K562 (cell line): Measurements from ENCODE around the gene MLH1. TPM values are rescaled to one million over a fixed set of nuclear protein-coding genes. Genes with fewer than 3 reads are reported as not detected.

Source experiments
- CAMTA2 ChIP-seq: fragments of 250-450 bp; sonication (Bioruptor Pico); conservative IDR thresholded peaks from 2 replicates; pipeline ENCODE4 v1.5.1; 2022
- CBFA2T3 ChIP-seq: fragments of 450-650 bp; IDR thresholded peaks from 2 replicates; pipeline ENCODE4 v1.6.1; 2017
- CCAR2 ChIP-seq: fragments of 200-400 bp; formaldehyde crosslinking; IDR thresholded peaks from 2 replicates; pipeline ENCODE4 v1.6.1; 2017; ENCODE audit warnings: mild to moderate bottlenecking, low read depth, low read length
- DPF2 ChIP-seq: fragments of 450-650 bp; IDR thresholded peaks from 2 replicates; pipeline ENCODE4 v1.6.1; 2016
- FOXP1 ChIP-seq: sonication (generic); formaldehyde crosslinking; IDR thresholded peaks from 2 replicates; pipeline ENCODE4 v1.8.0; 2022; ENCODE audit warnings: mild to moderate bottlenecking, missing genetic modification reagents
- KLF13 ChIP-seq: fragments of 450-650 bp; IDR thresholded peaks from 2 replicates; pipeline ENCODE4 v1.6.1; 2016; ENCODE audit warnings: missing genetic modification characterization, low read depth, mild to moderate bottlenecking, missing compliant biosample characterization, moderate library complexity, borderline replicate concordance
- L3MBTL2 ChIP-seq: fragments of 450-650 bp; IDR thresholded peaks from 2 replicates; pipeline ENCODE4 v1.6.1; 2016; ENCODE audit warnings: mild to moderate bottlenecking, moderate library complexity
- MNT ChIP-seq, 2 experiments: fragments of 450-650 bp; conservative IDR thresholded peaks; 2 replicates each; pipeline ENCODE4 v1.6.1; 2017; ENCODE audit warnings: mild to moderate bottlenecking in 2 of 2, moderate library complexity in 2 of 2
- MTA1 ChIP-seq: fragments of 450-650 bp; IDR thresholded peaks from 2 replicates; pipeline ENCODE4 v1.6.1; 2017; ENCODE audit warnings: borderline replicate concordance
- MYBL2 ChIP-seq, 2 experiments: fragments of 450-650 bp in 1 of 2; sonication (generic) in 1 of 2; formaldehyde crosslinking in 1 of 2; IDR thresholded peaks; 2 replicates each; pipeline versions ENCODE4 v1.6.1 to v1.8.1; 2017 to 2022; ENCODE audit warnings: borderline replicate concordance in 1 of 2, inconsistent platforms in 1 of 2, low read depth in 1 of 2, mild to moderate bottlenecking in 1 of 2, missing genetic modification reagents in 1 of 2, moderate library complexity in 1 of 2
- PHB2 ChIP-seq: fragments of 450-650 bp; IDR thresholded peaks from 2 replicates; pipeline ENCODE4 v1.6.1; 2017; ENCODE audit warnings: low read depth
- RAD21 ChIP-seq, 2 experiments: fragments of 250-450 bp in 1 of 2; fragments of 450-650 bp in 1 of 2; sonication (Bioruptor Pico) in 1 of 2; formaldehyde crosslinking in 1 of 2; IDR thresholded peaks in 1 of 2; conservative IDR thresholded peaks in 1 of 2; 2 replicates each; pipeline versions ENCODE4 v1.4.0 to v1.8.0; 2020 to 2022; ENCODE audit warnings: mild to moderate bottlenecking in 2 of 2, moderate library complexity in 1 of 2
- SMARCA4 ChIP-seq: fragments of 450-650 bp; IDR thresholded peaks from 2 replicates; pipeline ENCODE4 v1.6.1; 2016
- STAG1 ChIP-seq: sonication (generic); formaldehyde crosslinking; IDR thresholded peaks from 2 replicates; pipeline ENCODE4 v1.5.0; 2020; ENCODE audit warnings: missing genetic modification reagents, borderline replicate concordance
- TCF7 ChIP-seq: sonication (generic); IDR thresholded peaks from 2 replicates; pipeline ENCODE4 v1.6.1; 2016; ENCODE audit warnings: antibody characterized with exemption, borderline replicate concordance
- ZBTB40 ChIP-seq, 2 experiments: fragments of 450-650 bp in 1 of 2; sonication (generic) in 1 of 2; formaldehyde crosslinking in 1 of 2; IDR thresholded peaks; 2 replicates each; pipeline versions ENCODE4 v1.7.1 to v1.9.0; 2016 to 2022; ENCODE audit warnings: inconsistent platforms in 1 of 2, mild to moderate bottlenecking in 1 of 2, missing genetic modification reagents in 1 of 2
- ZNF277 ChIP-seq: fragments of 250-450 bp; sonication (Bioruptor Pico); IDR thresholded peaks from 2 replicates; pipeline ENCODE4 v1.8.0; 2022; ENCODE audit warnings: inconsistent platforms, mild to moderate bottlenecking, moderate library complexity, borderline replicate concordance
- ZNF57 ChIP-seq: fragments of 450-650 bp; formaldehyde crosslinking; IDR thresholded peaks from 2 replicates; pipeline ENCODE4 v1.4.0; 2020; ENCODE audit warnings: mild to moderate bottlenecking, moderate library complexity
- polyA plus RNA-seq, 8 experiments: library from polyadenylated mRNA; depleted of rRNA in 4 of 8; stranded (reverse) in 5 of 8; unstranded in 3 of 8; fragments of >200 nt; fragmentation: Nextera tagmentation in 2 of 8; fragmentation: Illumina TruSeq in 1 of 8; extraction: Ambion mirVana in 2 of 8; extraction: Trizol in 1 of 8; gene quantifications; 2 replicates each; pipeline versions ENCODE4 v1.2.1 to v1.2.3, GENCODE V29; 2011 to 2014; ENCODE audit warnings: inconsistent platforms in 1 of 8, missing spikeins in 1 of 8
- total RNA-seq, 7 experiments: library from RNA; depleted of rRNA in 6 of 7; stranded (reverse); fragments of >200 nt in 6 of 7; fragmentation: Illumina TruSeq in 2 of 7; extraction: Trizol in 2 of 7; gene quantifications; 2 replicates each; pipeline versions ENCODE4 v1.2.1 to v1.2.3, GENCODE V29; 2011 to 2021; ENCODE audit warnings: low replicate concordance in 1 of 7

Gene MLH1
- total and polyA plus RNA-seq, 9 of the 15 experiments (the other 6 are each of a cell fraction or from before 2014, with no cell fraction given): 76.4 to 155 (median 117) TPM

- TF ChIP-seq ZBTB40 (IDR thresholded peaks at IDR 0.05) (no peak), ZBTB40 (CRISPR knock-in tag; IDR thresholded peaks at IDR 0.05) (no peak), TCF7 (no peak), CAMTA2 (CRISPR knock-in tag) (no peak), RAD21 (CRISPR knock-in tag; conservative IDR thresholded peaks at IDR 0.05 in 1 of 2, IDR thresholded peaks at IDR 0.05 in 1 of 2) (no peak), MTA1 (no peak), FOXP1 (CRISPR knock-in tag) (no peak), L3MBTL2 (no peak), CBFA2T3 (peak; percentile 81), DPF2 (peak; percentile 44; the same call in 1 of the 2 replicates), STAG1 (CRISPR knock-in tag) (no peak), ZNF277 (CRISPR knock-in tag) (no peak), PHB2 (no peak), ZNF57 (CRISPR knock-in tag) (no peak), MNT (conservative IDR thresholded peaks at IDR 0.05) (no peak), KLF13 (tag) (no peak), MYBL2 (IDR thresholded peaks at IDR 0.05; ENCODE audit: low read depth) (no peak), MYBL2 (CRISPR knock-in tag; IDR thresholded peaks at IDR 0.05; ENCODE audit: borderline replicate concordance) (no peak), CCAR2 (no peak), SMARCA4 (peak; percentile 20; the same call in 1 of the 2 replicates)
These were observed 20.2 kb upstream of the MLH1 start (continued) for GRCh38 chr3:36973139-36973538.
